GM20431 (cell line): ENCODE results near the gene RBMS1.
"Not testable (repeated sequence)": the region's sequence is repeated elsewhere in the genome, so short reads cannot be mapped to it uniquely, and the experiment has no call there.

Experiments
- in situ Hi-C: fragments of 300-500 bp; cut with MseI, MboI; formaldehyde crosslinking; loops from one replicate; pipeline ENCODE4 v1.15.0; 2020; ENCODE audit warnings: low sequenced_read_pairs; ENCODE audit not compliant: unreplicated experiment

RBMS1 gene

GRCh38 chr2:160442603-160443002 lies 51.0 kb downstream of the RBMS1 start:
- in situ Hi-C loops, result no loop called here

- in situ Hi-C loops, result no loop called here
These were observed 52.7 kb downstream of the RBMS1 start for GRCh38 chr2:160440888-160441287.

- in situ Hi-C loops, result not testable (repeated sequence)
These were observed 54.6 kb downstream of the RBMS1 start for GRCh38 chr2:160439038-160439437.

- in situ Hi-C loops, result no loop called here
These were observed 56.3 kb downstream of the RBMS1 start for GRCh38 chr2:160437273-160437672.

GRCh38 chr2:160434254-160434948 lies 59.2 kb downstream of the RBMS1 start:
- in situ Hi-C loops, result no loop called here

GRCh38 chr2:160433466-160434140 lies 60.0 kb downstream of the RBMS1 start:
- in situ Hi-C loops, result no loop called here

- in situ Hi-C loops, result no loop called here
These were observed 61.0 kb downstream of the RBMS1 start for GRCh38 chr2:160432633-160433032.

- in situ Hi-C loops, result no loop called here
These were observed 62.2 kb downstream of the RBMS1 start for GRCh38 chr2:160431441-160431840.

- in situ Hi-C loops, result no loop called here
These were observed 63.6 kb downstream of the RBMS1 start for GRCh38 chr2:160430001-160430344.

- in situ Hi-C loops, result no loop called here
These were observed 64.2 kb downstream of the RBMS1 start for GRCh38 chr2:160429248-160430000.

- in situ Hi-C loops, result no loop called here
These were observed 65.2 kb downstream of the RBMS1 start for GRCh38 chr2:160428405-160428763.

GRCh38 chr2:160427629-160428404 lies 65.8 kb downstream of the RBMS1 start:
- in situ Hi-C loops, result no loop called here

GRCh38 chr2:160426604-160427003 lies 67.0 kb downstream of the RBMS1 start:
- in situ Hi-C loops, result no loop called here

- in situ Hi-C loops, result no loop called here
These were observed 68.0 kb downstream of the RBMS1 start for GRCh38 chr2:160425434-160426151.

GRCh38 chr2:160423126-160423525 lies 70.5 kb downstream of the RBMS1 start:
- in situ Hi-C loops, result no loop called here

GRCh38 chr2:160421646-160422501 lies 71.7 kb downstream of the RBMS1 start:
- in situ Hi-C loops, result not testable (repeated sequence)

- in situ Hi-C loops, result no loop called here
These were observed 72.9 kb downstream of the RBMS1 start for GRCh38 chr2:160420711-160421110.

GRCh38 chr2:160419776-160420505 lies 73.7 kb downstream of the RBMS1 start:
- in situ Hi-C loops, result no loop called here
